Mesenteric fat pad (tissue), 1 donor: ENCODE measurements around the gene LLCFC1. TPM values are rescaled to one million over a fixed set of nuclear protein-coding genes. Genes with fewer than 3 reads are reported as not detected.
A peak's percentile ranks its signal among the peaks of the same experiment; 100 is the strongest.

ENCODE experiments used
- DNase-seq: peaks from one replicate; pipeline ENCODE4 v3.0.0-alpha.2; 2020; ENCODE audit warnings: low spot score
- long read RNA-seq: library from polyadenylated mRNA; unstranded; transcript quantifications from one replicate; pipeline ENCODE4 v2.0.0, GENCODE V29; 2020
- total RNA-seq: library from RNA; stranded (reverse); fragmentation: NEBNext Ultra II Directional; extraction: Animal tissue kit (Norgen Biotek cat#: 25700); gene quantifications from one replicate; pipeline ENCODE4 v1.2.1, GENCODE V29; 2021
- donor health status: DM: yes; HTN: yes; CAD: no.

The LLCFC1 gene
- total RNA-seq = not detected
- long read RNA-seq = 0 reads

- no peak for DNase-seq
Observed at GRCh38 chr7:142939226-142939910, at the start of gene LLCFC1. Gene LLCFC1 (plus strand): TSS chr7:142939484. CDS start chr7:142939622, 138 bp downstream.

- DNase-seq = peak; percentile 67
Observed at GRCh38 chr7:142889816-142890215, 49.5 kb upstream of the LLCFC1 start.

GRCh38 chr7:142890874-142891485, 48.3 kb upstream of the LLCFC1 start:
- peak; percentile 60 for DNase-seq

GRCh38 chr7:142891490-142892082, 47.7 kb upstream of the LLCFC1 start:
- DNase-seq = peak; percentile 59

- DNase-seq = no peak
Observed at GRCh38 chr7:142892951-142893350, 46.3 kb upstream of the LLCFC1 start.

- peak; percentile 75 for DNase-seq
Observed at GRCh38 chr7:142894112-142894984, 44.9 kb upstream of the LLCFC1 start.

GRCh38 chr7:142894985-142895593, 44.2 kb upstream of the LLCFC1 start:
- DNase-seq = peak; percentile 75

GRCh38 chr7:142896151-142896550, 43.1 kb upstream of the LLCFC1 start:
- DNase-seq = peak; percentile 26

- DNase-seq = peak; percentile 53
Observed at GRCh38 chr7:142896741-142897379, 42.4 kb upstream of the LLCFC1 start.

- no peak for DNase-seq
Observed at GRCh38 chr7:142897691-142898090, 41.6 kb upstream of the LLCFC1 start.

GRCh38 chr7:142898377-142899170, 40.7 kb upstream of the LLCFC1 start:
- DNase-seq = no peak

GRCh38 chr7:142899661-142900060, 39.6 kb upstream of the LLCFC1 start:
- no peak for DNase-seq

- no peak for DNase-seq
Observed at GRCh38 chr7:142901426-142902259, 37.6 kb upstream of the LLCFC1 start.

GRCh38 chr7:142904128-142904527, 35.2 kb upstream of the LLCFC1 start:
- DNase-seq = no peak

GRCh38 chr7:142905759-142906158, 33.5 kb upstream of the LLCFC1 start:
- no peak for DNase-seq

- no peak for DNase-seq
Observed at GRCh38 chr7:142906643-142907042, 32.6 kb upstream of the LLCFC1 start.

GRCh38 chr7:142908290-142908689, 31.0 kb upstream of the LLCFC1 start:
- no peak for DNase-seq

GRCh38 chr7:142908921-142909890, 30.1 kb upstream of the LLCFC1 start:
- no peak for DNase-seq
